Osteocyte (in vitro differentiated cells): Measurements from ENCODE around the gene CYP2U1. TPM values are rescaled to one million over a fixed set of nuclear protein-coding genes. Genes with fewer than 3 reads are reported as not detected.
A peak's percentile ranks its signal among the peaks of the same experiment; 100 is the strongest.

Source experiments
- DNase-seq: peaks from one replicate; pipeline ENCODE4 v3.0.0; 2021; ENCODE audit warnings: mixed read lengths; ENCODE audit not compliant: unreplicated experiment; ENCODE audit errors: extremely low spot score
- H3K27ac Mint-ChIP-seq: one replicate; pipeline ENCODE4 v1.8.0; 2021; ENCODE audit warnings: mild to moderate bottlenecking, mixed read lengths; ENCODE audit not compliant: unreplicated experiment
- H3K27me3 Mint-ChIP-seq: one replicate; pipeline ENCODE4 v1.8.0; 2021; ENCODE audit warnings: mixed read lengths; ENCODE audit not compliant: unreplicated experiment
- H3K36me3 Mint-ChIP-seq: one replicate; pipeline ENCODE4 v1.8.0; 2021; ENCODE audit warnings: mixed read lengths; ENCODE audit not compliant: unreplicated experiment
- H3K4me1 Mint-ChIP-seq: one replicate; pipeline ENCODE4 v1.8.0; 2021; ENCODE audit warnings: mixed read lengths; ENCODE audit not compliant: unreplicated experiment
- H3K4me3 Mint-ChIP-seq: one replicate; pipeline ENCODE4 v1.8.0; 2021; ENCODE audit warnings: mild to moderate bottlenecking, moderate library complexity, mixed read lengths; ENCODE audit not compliant: unreplicated experiment
- H3K9me3 Mint-ChIP-seq: one replicate; pipeline ENCODE4 v1.8.0; 2021; ENCODE audit warnings: mixed read lengths; ENCODE audit not compliant: unreplicated experiment
- long read RNA-seq: library from polyadenylated mRNA; unstranded; transcript quantifications from one replicate; pipeline ENCODE4 v2.0.0, GENCODE V29; 2021
- total RNA-seq: library from RNA; stranded (reverse); gene quantifications from 2 replicates; pipeline ENCODE4 v1.2.1, GENCODE V29; 2021
- TF ChIP-seq, protein P1 (sequence below): fragments of 200-600 bp; sonication (generic); IDR thresholded peaks from 2 replicates; pipeline ENCODE4 v1.5.0; 2021; ENCODE audit warnings: antibody characterized with exemption, mild to moderate bottlenecking, moderate library complexity

The CYP2U1 gene
- total RNA-seq = 12.5 and 14.0 TPM in 2 replicates
- long read RNA-seq, full-length matches to known transcripts = 1 of 21 reads
- long read RNA-seq, partial matches to known transcripts = 19 of 21 reads
- long read RNA-seq, other reads (novel, unspliced or antisense) = 1 of 21 reads

DNA sequence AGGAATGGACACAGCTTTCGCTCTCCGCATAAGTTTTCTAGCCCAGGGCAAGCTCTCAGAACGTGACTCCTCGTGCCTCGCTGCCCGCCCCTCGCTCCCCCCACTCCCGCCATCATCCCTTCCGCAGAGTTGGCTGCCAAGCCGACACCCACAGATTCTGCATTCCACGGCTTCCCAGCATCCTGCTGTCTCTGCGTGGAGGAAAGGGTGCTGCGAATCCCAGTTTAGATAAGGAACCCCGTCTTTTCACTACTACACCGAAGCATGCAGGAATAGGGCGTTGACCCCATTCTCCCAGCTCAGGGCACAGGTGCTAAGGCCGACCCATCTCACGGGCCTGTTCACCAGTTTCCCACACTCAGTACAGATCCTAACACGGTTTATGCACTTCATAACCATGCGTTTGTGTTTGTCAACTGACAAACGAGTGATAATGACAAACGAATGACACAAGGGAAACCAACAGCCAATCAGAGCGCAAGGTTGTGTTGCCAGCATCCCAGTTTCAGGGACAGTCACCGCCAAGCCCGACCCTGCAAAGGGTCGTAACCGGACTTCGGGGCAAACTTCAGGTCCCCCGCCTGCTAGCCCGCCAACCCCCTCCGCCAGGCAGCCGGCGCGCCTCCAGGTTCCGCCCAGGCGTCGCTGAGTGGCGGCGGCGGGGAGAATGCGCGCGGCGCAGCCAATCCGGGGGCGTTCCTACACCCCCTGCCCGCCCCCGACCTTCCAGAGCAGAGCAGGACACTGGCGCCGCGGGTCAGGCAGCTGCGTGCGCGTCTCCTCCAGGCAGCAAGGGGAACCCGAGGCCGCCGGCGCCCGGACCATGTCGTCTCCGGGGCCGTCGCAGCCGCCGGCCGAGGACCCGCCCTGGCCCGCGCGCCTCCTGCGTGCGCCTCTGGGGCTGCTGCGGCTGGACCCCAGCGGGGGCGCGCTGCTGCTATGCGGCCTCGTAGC lies at the start of gene CYP2U1:
CYP2U1 (plus strand) TSS at position 729 of the 954 bp plus-strand sequence; CDS start at position 824, 95 bp downstream.
- H3K27ac Mint-ChIP-seq = peak within 1 kb of the TSS; percentile 81
- H3K9me3 Mint-ChIP-seq = no peaks in the 10 kb centered on the region
- peaks cover 5% of the 10 kb centered on the region for H3K36me3 Mint-ChIP-seq
- peak; percentile 91 for DNase-seq
- H3K4me3 Mint-ChIP-seq = peak within 1 kb of the TSS; percentile 85
- TF ChIP-seq, protein P1, sequence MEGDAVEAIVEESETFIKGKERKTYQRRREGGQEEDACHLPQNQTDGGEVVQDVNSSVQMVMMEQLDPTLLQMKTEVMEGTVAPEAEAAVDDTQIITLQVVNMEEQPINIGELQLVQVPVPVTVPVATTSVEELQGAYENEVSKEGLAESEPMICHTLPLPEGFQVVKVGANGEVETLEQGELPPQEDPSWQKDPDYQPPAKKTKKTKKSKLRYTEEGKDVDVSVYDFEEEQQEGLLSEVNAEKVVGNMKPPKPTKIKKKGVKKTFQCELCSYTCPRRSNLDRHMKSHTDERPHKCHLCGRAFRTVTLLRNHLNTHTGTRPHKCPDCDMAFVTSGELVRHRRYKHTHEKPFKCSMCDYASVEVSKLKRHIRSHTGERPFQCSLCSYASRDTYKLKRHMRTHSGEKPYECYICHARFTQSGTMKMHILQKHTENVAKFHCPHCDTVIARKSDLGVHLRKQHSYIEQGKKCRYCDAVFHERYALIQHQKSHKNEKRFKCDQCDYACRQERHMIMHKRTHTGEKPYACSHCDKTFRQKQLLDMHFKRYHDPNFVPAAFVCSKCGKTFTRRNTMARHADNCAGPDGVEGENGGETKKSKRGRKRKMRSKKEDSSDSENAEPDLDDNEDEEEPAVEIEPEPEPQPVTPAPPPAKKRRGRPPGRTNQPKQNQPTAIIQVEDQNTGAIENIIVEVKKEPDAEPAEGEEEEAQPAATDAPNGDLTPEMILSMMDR = peak; percentile 10
- peaks cover 13% of the 10 kb centered on the region for H3K4me1 Mint-ChIP-seq
- H3K27me3 Mint-ChIP-seq = no peaks in the 10 kb centered on the region

DNA sequence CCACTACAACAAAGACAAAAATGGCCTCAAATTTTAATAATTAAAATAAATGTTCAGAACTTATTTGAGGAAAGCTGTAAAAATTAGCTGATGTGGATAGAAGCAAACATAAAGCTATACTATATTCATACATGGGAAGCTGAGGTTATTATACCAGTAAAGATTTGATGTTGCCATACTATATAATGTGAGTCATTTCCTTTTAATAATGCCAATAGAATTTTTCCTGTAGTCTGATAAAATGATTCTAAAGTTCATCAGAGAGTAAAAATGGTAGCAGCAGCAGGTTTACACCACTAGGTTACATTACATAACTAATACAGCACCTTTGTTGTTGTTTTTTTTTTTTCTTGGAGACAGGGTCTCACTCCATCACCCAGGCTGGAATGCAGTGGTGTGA lies 45.5 kb upstream of the CYP2U1 start:
- H3K36me3 Mint-ChIP-seq = peaks cover 5% of the 10 kb centered on the region
- H3K9me3 Mint-ChIP-seq = peaks cover 8% of the 10 kb centered on the region
- no peak for DNase-seq
- no peaks in the 10 kb centered on the region for H3K27me3 Mint-ChIP-seq
- H3K4me1 Mint-ChIP-seq = no peaks in the 10 kb centered on the region
- no peak overlapping the region for H3K4me3 Mint-ChIP-seq
- no peak overlapping the region for H3K27ac Mint-ChIP-seq
- TF ChIP-seq, protein P1 = no peak

DNA sequence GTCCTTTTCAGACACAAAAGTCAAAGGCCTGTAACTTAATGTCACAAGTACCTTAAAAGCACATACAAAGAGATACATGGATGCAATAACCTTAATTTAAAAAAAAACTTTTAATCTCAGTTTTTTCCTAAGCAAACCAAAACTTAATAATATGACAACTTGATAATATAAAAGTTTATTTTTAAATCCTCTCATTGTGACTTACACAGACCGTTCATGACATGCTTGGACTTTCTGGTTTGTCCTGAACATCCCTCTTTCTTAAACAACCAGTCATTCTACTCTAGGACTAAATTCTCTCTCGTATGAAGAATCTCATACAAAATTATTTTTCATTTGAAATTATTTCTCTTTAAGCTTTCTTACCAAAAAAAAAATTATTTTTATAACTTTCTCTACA lies 43.1 kb upstream of the CYP2U1 start:
- Mint-ChIP-seq H3K36me3 (peaks cover 1% of the 10 kb centered on the region), H3K27ac (no peak overlapping the region), H3K4me3 (no peak overlapping the region), H3K4me1 (no peaks in the 10 kb centered on the region), H3K27me3 (no peaks in the 10 kb centered on the region), H3K9me3 (peaks cover 3% of the 10 kb centered on the region)
- no peak for DNase-seq
- TF ChIP-seq, protein P1 = no peak

GRCh38 chr4:107890779-107891178 lies 40.6 kb upstream of the CYP2U1 start:
- Mint-ChIP-seq H3K27ac (no peak overlapping the region), H3K36me3 (peaks cover 1% of the 10 kb centered on the region), H3K9me3 (peaks cover 3% of the 10 kb centered on the region), H3K4me3 (no peak overlapping the region), H3K4me1 (peaks cover 13% of the 10 kb centered on the region), H3K27me3 (no peaks in the 10 kb centered on the region)
- TF ChIP-seq, protein P1 = no peak
- no peak for DNase-seq

- H3K4me3 Mint-ChIP-seq = no peak overlapping the region
- H3K27me3 Mint-ChIP-seq = no peaks in the 10 kb centered on the region
- H3K27ac Mint-ChIP-seq = no peak overlapping the region
- no peak for DNase-seq
- H3K36me3 Mint-ChIP-seq = peaks cover 1% of the 10 kb centered on the region
- peaks cover 3% of the 10 kb centered on the region for H3K9me3 Mint-ChIP-seq
- peaks cover 18% of the 10 kb centered on the region for H3K4me1 Mint-ChIP-seq
- TF ChIP-seq, protein P1 = no peak
Observed at GRCh38 chr4:107891299-107891698, 40.0 kb upstream of the CYP2U1 start.
